Measurements from ENCODE around the gene CXCR4.

DNA sequence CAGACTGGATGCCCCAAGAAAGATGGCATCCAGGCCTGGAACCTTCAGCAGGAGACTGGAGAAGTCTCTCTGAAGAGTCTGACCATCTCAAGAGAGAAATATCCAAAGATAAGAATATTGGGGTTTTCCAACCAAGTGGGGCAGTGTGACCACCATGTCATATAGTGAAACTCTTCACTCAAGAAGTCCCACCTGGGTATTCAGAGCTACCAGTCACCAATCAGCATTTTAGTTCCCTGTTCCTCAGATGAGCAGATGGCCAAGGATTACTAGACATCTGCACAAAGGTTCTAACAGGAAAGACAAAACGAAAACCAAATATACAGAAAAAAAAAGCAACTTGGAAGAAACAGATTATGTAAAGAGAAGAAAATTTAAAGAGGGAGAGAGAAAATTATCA lies 38.5 kb upstream of the CXCR4 start:
- TF ChIP-seq POLR2AphosphoS5 (IDR thresholded peaks at IDR 0.05) = no peak
- no peak for TF ChIP-seq CTCF (IDR thresholded peaks at IDR 0.05)
- no peak for TF ChIP-seq POLR2A (IDR thresholded peaks at IDR 0.05)
- no peak for TF ChIP-seq EP300 (IDR thresholded peaks at IDR 0.05)

All from sigmoid colon (tissue), 4 donors.